Lower leg skin (tissue), 4 donors: ENCODE data around the gene ADNP. TPM values are rescaled to one million over a fixed set of nuclear protein-coding genes. Genes with fewer than 3 reads are reported as not detected.
A peak's percentile ranks its signal among the peaks of the same experiment; 100 is the strongest.

ENCODE experiments used
- DNase-seq, 2 donors: peaks; one replicate each; pipeline ENCODE4 v3.0.0-alpha.2; 2019; ENCODE audit warnings: low spot score in 2 of 2
- H3K4me3 ChIP-seq: fragments of 200-600 bp; sonication (generic); 2 replicates; pipeline ENCODE4 v1.5.1; 2017; ENCODE audit warnings: mild to moderate bottlenecking, low read depth; ENCODE audit not compliant: poor library complexity, severe bottlenecking
- POLR2A ChIP-seq, 2 donors: fragments of 450-650 bp; IDR thresholded peaks; one replicate each; pipeline ENCODE4 v1.6.1; 2016 to 2017; ENCODE audit warnings: antibody characterized with exemption in 2 of 2, mild to moderate bottlenecking in 1 of 2, moderate library complexity in 1 of 2
- WGBS, 2 donors: methylation state at CpG; one replicate each; pipeline ENCODE4 v1.1.5; 2018; 5-methylcytosine and 5-hydroxymethylcytosine counted together
- intact Hi-C: fragments of 100-400 bp; cut with DNase I; formaldehyde crosslinking; loops from one replicate; pipeline ENCODE4 v1.15.0; 2023; ENCODE audit warnings: low total_unique reads
- total RNA-seq, 4 donors: library from RNA; depleted of rRNA; stranded (reverse); fragments of >200 nt; gene quantifications; one replicate each; pipeline ENCODE4 v1.1.0, GENCODE V29; 2016
- TF ChIP-seq, protein P1 (sequence below), 3 donors: fragments of 450-650 bp; IDR thresholded peaks; one replicate each; pipeline ENCODE4 v1.5.1; 2016; ENCODE audit warnings: antibody characterized with exemption in 3 of 3, mild to moderate bottlenecking in 3 of 3, moderate library complexity in 2 of 3

Gene ADNP
- total RNA-seq, 4 donors from 2014 or later = 46.9 to 64.0 (median 53.3) TPM

DNA sequence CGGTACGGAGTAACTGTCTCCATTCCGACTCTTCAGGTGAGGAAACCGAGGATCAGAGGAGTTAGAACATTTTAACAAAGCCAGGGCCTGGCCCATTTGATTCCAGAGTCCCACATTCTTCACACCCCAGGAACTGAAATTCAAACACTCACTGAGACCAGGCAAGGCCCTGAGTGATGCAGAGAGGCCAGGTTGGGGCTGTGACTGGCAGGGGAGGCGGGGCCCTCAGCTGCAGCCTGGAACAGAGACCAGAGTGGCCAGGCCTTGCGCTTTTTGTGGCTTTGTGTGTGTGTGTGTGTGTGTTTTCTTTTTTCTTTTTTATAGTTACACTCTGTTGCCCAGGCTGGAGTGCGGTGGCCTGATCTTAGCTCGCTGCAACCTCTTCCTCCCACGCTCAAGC is 79.2 kb downstream of the ADNP start:
- TF ChIP-seq POLR2A (IDR thresholded peaks at IDR 0.05) = no peak
- TF ChIP-seq, protein P1, sequence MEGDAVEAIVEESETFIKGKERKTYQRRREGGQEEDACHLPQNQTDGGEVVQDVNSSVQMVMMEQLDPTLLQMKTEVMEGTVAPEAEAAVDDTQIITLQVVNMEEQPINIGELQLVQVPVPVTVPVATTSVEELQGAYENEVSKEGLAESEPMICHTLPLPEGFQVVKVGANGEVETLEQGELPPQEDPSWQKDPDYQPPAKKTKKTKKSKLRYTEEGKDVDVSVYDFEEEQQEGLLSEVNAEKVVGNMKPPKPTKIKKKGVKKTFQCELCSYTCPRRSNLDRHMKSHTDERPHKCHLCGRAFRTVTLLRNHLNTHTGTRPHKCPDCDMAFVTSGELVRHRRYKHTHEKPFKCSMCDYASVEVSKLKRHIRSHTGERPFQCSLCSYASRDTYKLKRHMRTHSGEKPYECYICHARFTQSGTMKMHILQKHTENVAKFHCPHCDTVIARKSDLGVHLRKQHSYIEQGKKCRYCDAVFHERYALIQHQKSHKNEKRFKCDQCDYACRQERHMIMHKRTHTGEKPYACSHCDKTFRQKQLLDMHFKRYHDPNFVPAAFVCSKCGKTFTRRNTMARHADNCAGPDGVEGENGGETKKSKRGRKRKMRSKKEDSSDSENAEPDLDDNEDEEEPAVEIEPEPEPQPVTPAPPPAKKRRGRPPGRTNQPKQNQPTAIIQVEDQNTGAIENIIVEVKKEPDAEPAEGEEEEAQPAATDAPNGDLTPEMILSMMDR (IDR thresholded peaks at IDR 0.05) = no peak
- 98% methylated on average over 9 of the region's 9 CpGs for WGBS, 2 donors
- DNase-seq = no peak
- intact Hi-C loops = no loop called here
- H3K4me3 ChIP-seq = no peak overlapping the region

DNA sequence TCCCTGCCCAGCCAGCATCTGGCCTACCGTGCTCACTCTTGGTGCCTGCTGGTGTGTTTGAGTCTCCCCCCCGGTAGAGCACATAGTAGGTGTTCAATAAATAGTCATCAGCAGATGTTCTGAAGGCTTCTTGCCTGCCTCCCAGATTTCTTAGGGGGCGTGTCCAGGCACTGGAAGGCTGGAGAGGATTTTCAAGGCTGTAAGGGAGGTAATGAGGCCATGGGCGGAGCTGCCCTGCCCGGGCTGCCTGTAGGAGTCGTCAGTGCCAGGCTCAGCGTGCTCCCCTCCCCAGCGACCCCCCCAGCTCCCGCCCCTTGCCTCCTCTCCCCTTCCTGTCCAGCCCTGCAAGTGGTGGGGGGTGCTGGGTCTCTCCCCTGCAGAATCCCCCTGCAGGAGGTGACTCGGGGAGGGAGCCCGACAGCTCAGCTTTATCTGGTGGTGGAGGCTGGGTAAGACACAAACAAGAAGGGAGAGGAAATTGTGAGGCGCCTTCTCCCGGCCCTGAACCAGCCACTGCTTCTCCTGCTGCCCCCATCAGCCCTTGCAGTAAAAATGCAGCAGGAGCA is 80.4 kb downstream of the ADNP start:
- WGBS, 2 donors = 49 to 53% methylated on average over 11 to 13 of the region's 13 CpGs
- no peak for DNase-seq
- no peak for TF ChIP-seq POLR2A (IDR thresholded peaks at IDR 0.05)
- TF ChIP-seq, protein P1 (IDR thresholded peaks at IDR 0.05) = no peak
- no peak overlapping the region for H3K4me3 ChIP-seq
- intact Hi-C loops = no loop called here

DNA sequence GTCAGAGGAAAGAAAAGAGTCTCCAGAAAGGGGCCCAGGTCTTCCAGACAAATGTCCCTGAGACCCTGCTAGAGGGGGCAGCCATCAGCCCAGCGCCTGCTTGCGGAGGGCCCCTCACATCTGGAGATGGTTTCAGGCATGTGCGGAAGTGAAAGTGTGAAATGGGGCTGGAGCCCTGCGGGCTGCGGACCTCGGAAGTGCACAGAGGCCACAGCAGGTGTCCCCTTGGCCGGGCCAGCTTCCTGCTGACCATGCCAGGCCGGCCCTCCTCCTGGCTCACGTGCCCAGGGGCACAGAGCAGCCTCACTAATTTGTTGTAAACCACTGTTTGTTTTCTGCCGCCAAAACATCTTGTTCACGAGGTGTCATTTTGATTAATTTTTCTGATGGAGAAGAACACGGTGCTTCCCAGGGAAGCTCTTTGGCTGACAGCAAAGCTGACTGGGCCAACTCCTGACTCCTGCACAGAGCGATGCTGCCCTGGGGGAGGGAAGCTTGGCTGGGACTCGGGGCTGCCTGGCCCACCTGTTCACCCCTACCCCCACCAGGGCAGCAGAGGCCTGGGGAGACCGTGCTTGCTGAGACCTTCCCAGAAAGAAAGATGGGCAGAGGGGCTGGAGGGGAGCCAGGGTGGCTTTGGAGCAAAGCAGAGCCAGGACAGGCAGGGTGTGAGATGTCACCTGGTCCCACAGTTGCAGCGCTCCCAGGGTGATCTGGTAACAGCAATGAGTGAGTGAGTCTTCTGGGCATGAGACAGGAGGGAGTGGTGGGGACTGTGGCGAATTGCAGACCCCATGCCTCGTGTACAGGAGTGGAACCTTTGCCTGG is 82.2 kb downstream of the ADNP start:
- H3K4me3 ChIP-seq = no peak overlapping the region
- intact Hi-C loops = no loop called here
- 19 to 20% methylated on average over 16 to 18 of the region's 18 CpGs for WGBS, 2 donors
- TF ChIP-seq, protein P1 (IDR thresholded peaks at IDR 0.05) = no peak
- DNase-seq = peak in 1 of 2 donors; percentile 24

DNA sequence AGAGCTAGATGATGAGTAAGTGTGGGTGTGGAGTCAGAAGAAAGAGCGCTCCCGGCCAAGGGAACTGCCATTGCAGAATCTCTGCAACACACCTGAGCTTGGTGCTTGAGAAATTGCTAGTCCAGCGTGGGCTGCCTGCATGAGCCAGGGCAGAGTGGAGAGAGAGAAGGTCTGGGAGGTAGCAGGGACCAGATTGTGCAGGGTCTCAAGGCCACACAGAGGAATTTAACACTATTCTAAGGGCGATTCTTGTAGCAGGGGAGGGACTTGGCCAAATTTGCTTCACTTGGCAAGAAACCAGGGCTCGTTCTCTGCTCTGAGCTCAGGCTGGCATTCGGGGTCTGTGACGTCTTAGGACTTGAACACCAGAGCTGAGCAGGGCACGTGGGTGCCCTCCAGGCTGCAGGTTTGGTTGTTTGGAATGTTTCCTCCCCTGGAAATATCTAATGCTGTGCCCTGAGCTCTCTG is 82.9 kb downstream of the ADNP start:
- no peak for TF ChIP-seq POLR2A (IDR thresholded peaks at IDR 0.05)
- TF ChIP-seq, protein P1 (IDR thresholded peaks at IDR 0.05) = no peak
- DNase-seq = peak in 1 of 2 donors; percentile 42
- intact Hi-C loops = no loop called here
- WGBS, 2 donors = 24 to 32% methylated on average over 8 of the region's 8 CpGs
- no peak overlapping the region for H3K4me3 ChIP-seq

DNA sequence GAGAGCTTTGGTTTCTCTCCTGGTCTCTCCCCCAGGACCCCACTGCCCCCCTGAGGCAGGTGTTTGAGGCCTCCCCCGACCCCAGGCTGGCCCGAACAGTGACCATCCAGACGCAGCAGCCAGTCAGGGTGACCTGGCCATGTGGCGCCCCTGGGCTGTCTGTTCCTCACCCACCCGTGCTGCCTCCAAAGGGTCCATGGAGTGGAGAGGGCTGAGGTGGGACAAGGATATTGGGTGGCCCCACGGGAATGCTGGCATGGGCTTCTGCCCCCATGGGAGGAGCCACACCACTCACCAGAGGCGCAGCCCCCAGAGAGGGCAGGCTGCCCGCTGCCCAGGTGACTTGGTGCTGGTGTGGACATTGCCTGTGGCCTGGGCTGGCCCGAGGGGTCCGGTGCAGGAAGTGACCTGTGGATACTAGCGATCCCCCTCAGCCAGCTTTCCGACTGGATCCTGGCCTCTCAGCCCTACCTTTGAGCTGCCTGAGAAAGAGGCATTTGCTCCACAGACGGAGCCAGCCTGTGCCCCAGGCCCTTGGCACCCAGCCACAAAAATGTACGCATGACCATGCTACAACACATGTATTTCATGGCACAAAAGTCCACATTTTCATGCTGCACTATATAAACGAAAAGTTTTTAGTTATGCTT is 85.5 kb downstream of the ADNP start:
- DNase-seq = no peak
- H3K4me3 ChIP-seq = no peak overlapping the region
- intact Hi-C loops = no loop called here
- no peak for TF ChIP-seq POLR2A (IDR thresholded peaks at IDR 0.05)
- TF ChIP-seq, protein P1 (IDR thresholded peaks at IDR 0.05) = no peak
- WGBS, 2 donors = 63 to 72% methylated on average over 13 to 15 of the region's 15 CpGs
